ENCODE results near the gene TBC1D17. TPM values are rescaled to one million over a fixed set of nuclear protein-coding genes. Genes with fewer than 3 reads are reported as not detected.
A peak's percentile ranks its signal among the peaks of the same experiment; 100 is the strongest.

TBC1D17 gene
- polyA plus RNA-seq, 3 donors, result 3.1 to 48.2 (median 4.5) TPM

GRCh38 chr19:49850221-49850486 is 27.3 kb upstream of the TBC1D17 start:
- H3K9ac ChIP-seq (ENCODE audit: insufficient read depth, low read length, poor library complexity, severe bottlenecking), result no peak overlapping the region
- H3K79me2 ChIP-seq (ENCODE audit: insufficient read depth, low read length), result peaks cover 20% of the 10 kb centered on the region
- peak overlapping the region in 1 of 2 donors; percentile 97 for H3K27ac ChIP-seq (ENCODE audit: low read depth in 1 of 2, low read length in 2 of 2)
- H3K4me1 Mint-ChIP-seq, result peaks cover 44% of the 10 kb centered on the region
- peak overlapping the region; percentile 14 to 99 (median 96) for H3K4me3 ChIP-seq (replicated peaks in 1 of 3; ENCODE audit: low read depth in 2 of 3, low read length in 3 of 3)
- DNase-seq, result no peak
- H3K4me2 ChIP-seq (replicated peaks; ENCODE audit: extremely low read depth, low read length, poor library complexity, severe bottlenecking), result peak overlapping the region; percentile 96
- peaks cover 14 to 17% (median 14%) of the 10 kb centered on the region in 3 donors for H3K27me3 Mint-ChIP-seq (ENCODE audit: low read depth in 3 of 3)
- H2AFZ ChIP-seq (ENCODE audit: insufficient read depth, low read depth, low read length, poor library complexity, severe bottlenecking), result peak overlapping the region; percentile 92
- no peaks in the 10 kb centered on the region for H3K36me3 ChIP-seq (replicated peaks in 1 of 2; ENCODE audit: control insufficient read depth in 1 of 2, insufficient read depth in 2 of 2, low read length in 2 of 2)
- peak overlapping the region; percentile 88 to 92 for H3K4me3 Mint-ChIP-seq
- intact Hi-C loops (cut with micrococcal nuclease), result loop anchor here (2.0 to 5.0 kb wide), 3 partner anchors 17 to 33 kb away; partner anchors contain the start of genes MED25 (in 2 of the 2) and PNKP (in 1 of the 2)
- peaks cover 7 to 12% of the 10 kb centered on the region in 2 donors for H3K27me3 ChIP-seq (ENCODE audit: control insufficient read depth in 2 of 2, insufficient read depth in 2 of 2, low read length in 2 of 2)
- H3K4me1 ChIP-seq (ENCODE audit: control insufficient read depth in 1 of 2, insufficient read depth in 2 of 2, low read length in 2 of 2), result peaks cover 35 to 43% of the 10 kb centered on the region in 2 donors
- 59% methylated on average over 5 of the region's 12 CpGs for WGBS (ENCODE audit: insufficient coverage)
- H3K36me3 Mint-ChIP-seq, result peaks cover 8 to 9% of the 10 kb centered on the region in 2 donors
- peak overlapping the region; percentile 73 to 99 (median 94) for H3K27ac Mint-ChIP-seq
- H4K20me1 ChIP-seq (ENCODE audit: insufficient read depth, low read length), result peaks cover 34% of the 10 kb centered on the region
- peaks cover 4 to 11% (median 8%) of the 10 kb centered on the region in 7 donors for H3K9me3 Mint-ChIP-seq
- H3K9me3 ChIP-seq (replicated peaks in 1 of 2; ENCODE audit: control insufficient read depth in 1 of 2, insufficient read depth in 1 of 2, low read length in 2 of 2), result peaks cover 4% of the 10 kb centered on the region in 2 donors
- TF ChIP-seq CTCF (IDR thresholded peaks at IDR 0.05), result no peak

- Mint-ChIP-seq H3K9me3 (peaks cover 4 to 11% (median 8%) of the 10 kb centered on the region in 7 donors), H3K27me3 (ENCODE audit: low read depth in 3 of 3) (peaks cover 14 to 17% (median 15%) of the 10 kb centered on the region in 3 donors), H3K4me3 (peak within 1 kb of the TSS; percentile 88 to 92), H3K36me3 (peaks cover 8 to 14% of the 10 kb centered on the region in 2 donors), H3K27ac (peak within 1 kb of the TSS; percentile 93 to 99 (median 96)), H3K4me1 (peaks cover 42% of the 10 kb centered on the region)
- Histone ChIP-seq H3K79me2 (ENCODE audit: insufficient read depth, low read length) (peaks cover 20% of the 10 kb centered on the region), H4K20me1 (ENCODE audit: insufficient read depth, low read length) (peaks cover 39% of the 10 kb centered on the region), H3K4me2 (replicated peaks; ENCODE audit: extremely low read depth, low read length, poor library complexity, severe bottlenecking) (peak within 1 kb of the TSS; percentile 96), H3K9ac (ENCODE audit: insufficient read depth, low read length, poor library complexity, severe bottlenecking) (peak within 1 kb of the TSS; percentile 97), H3K36me3 (replicated peaks in 1 of 2; ENCODE audit: control insufficient read depth in 1 of 2, insufficient read depth in 2 of 2, low read length in 2 of 2) (no peaks in the 10 kb centered on the region), H3K4me3 (replicated peaks in 1 of 3; ENCODE audit: low read depth in 2 of 3, low read length in 3 of 3) (peak within 1 kb of the TSS; percentile 84 to 99 (median 96)), H3K9me3 (replicated peaks in 1 of 2; ENCODE audit: control insufficient read depth in 1 of 2, insufficient read depth in 1 of 2, low read length in 2 of 2) (peaks cover 4% of the 10 kb centered on the region in 2 donors), H3K27ac (ENCODE audit: low read depth in 1 of 2, low read length in 2 of 2) (peak within 1 kb of the TSS; percentile 95 to 97), H3K4me1 (ENCODE audit: control insufficient read depth in 1 of 2, insufficient read depth in 2 of 2, low read length in 2 of 2) (peaks cover 32 to 40% of the 10 kb centered on the region in 2 donors), H3K27me3 (ENCODE audit: control insufficient read depth in 2 of 2, insufficient read depth in 2 of 2, low read length in 2 of 2) (peaks cover 7 to 12% of the 10 kb centered on the region in 2 donors), H2AFZ (ENCODE audit: insufficient read depth, low read depth, low read length, poor library complexity, severe bottlenecking) (peak within 1 kb of the TSS; percentile 92)
- 3% methylated on average over 98 of the region's 98 CpGs for WGBS (ENCODE audit: insufficient coverage)
- intact Hi-C loops (cut with micrococcal nuclease), result loop anchor here (2.0 to 5.0 kb wide), 3 partner anchors 16 to 33 kb away; partner anchors contain the start of genes MED25 (in 2 of the 2) and PNKP (in 1 of the 2)
- DNase-seq, result peak; percentile 88 to 90 (median 88)
- no peak for TF ChIP-seq CTCF (IDR thresholded peaks at IDR 0.05)
Observed at GRCh38 chr19:49850487-49851342, 26.8 kb upstream of the TBC1D17 start, which contains the start of gene PTOV1. Gene PTOV1, plus strand, starts transcription at chr19:49851159.
